ENCODE data around the gene TSPAN19. TPM values are rescaled to one million over a fixed set of nuclear protein-coding genes. Genes with fewer than 3 reads are reported as not detected.

TSPAN19 gene
- total RNA-seq, 1 experiment from 2014 or later = not detected

DNA sequence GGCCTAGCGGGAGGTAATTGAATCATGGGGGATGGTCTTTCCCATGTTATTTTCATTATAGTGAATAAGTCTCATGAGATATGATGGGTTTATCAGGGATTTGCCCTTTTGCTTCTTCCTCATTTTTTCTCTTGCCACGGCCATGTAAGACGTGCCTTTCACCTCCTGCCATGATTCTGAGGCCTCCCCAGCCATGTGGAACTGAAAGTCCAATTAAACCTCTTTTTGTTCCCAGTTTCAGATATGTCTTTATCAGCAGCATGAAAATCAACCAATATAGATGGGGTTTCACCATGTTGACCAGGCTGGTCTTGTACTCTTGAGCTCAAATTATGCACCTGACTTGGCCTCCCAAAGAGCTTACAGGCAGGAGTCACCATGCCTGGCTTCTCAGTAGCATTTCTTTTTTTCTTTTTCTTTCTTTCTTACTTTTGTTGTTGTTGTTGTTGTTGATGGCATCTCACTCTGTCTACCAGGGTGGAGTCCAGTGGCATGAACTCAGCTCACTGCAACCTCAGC, 33.2 kb downstream of the TSPAN19 start:
- Histone ChIP-seq H3K4me1 (replicated peaks; ENCODE audit: insufficient read depth) (no peaks in the 10 kb centered on the region), H3K79me2 (ENCODE audit: low read depth) (no peaks in the 10 kb centered on the region), H3K9me3 (ENCODE audit: insufficient read depth, low read depth) (no peaks in the 10 kb centered on the region), H3F3A (ENCODE audit: insufficient read depth, low read depth) (no peaks in the 10 kb centered on the region), H2AFZ (no peak overlapping the region), H3K36me3 (ENCODE audit: low read depth) (no peaks in the 10 kb centered on the region), H3K27me3 (ENCODE audit: insufficient read depth, low read depth) (no peaks in the 10 kb centered on the region), H3K4me3 (no peak overlapping the region), H3K4me2 (no peak overlapping the region), H4K20me1 (ENCODE audit: insufficient read depth) (no peaks in the 10 kb centered on the region), H3K27ac (no peak overlapping the region), H3K9me2 (ENCODE audit: insufficient read depth) (no peaks in the 10 kb centered on the region; the same call in 1 of the 2 replicates)
- no TSS peak for BruUV-seq (replicated peaks)
- CTCF ChIA-PET = no interaction called here
- POLR2A ChIA-PET (ENCODE audit: unreplicated experiment) = no interaction called here
- DNase-seq = no peak
- no peak for TF ChIP-seq EZH2 (IDR thresholded peaks at IDR 0.05; ENCODE audit: low read depth)
- TF ChIP-seq, protein P1, sequence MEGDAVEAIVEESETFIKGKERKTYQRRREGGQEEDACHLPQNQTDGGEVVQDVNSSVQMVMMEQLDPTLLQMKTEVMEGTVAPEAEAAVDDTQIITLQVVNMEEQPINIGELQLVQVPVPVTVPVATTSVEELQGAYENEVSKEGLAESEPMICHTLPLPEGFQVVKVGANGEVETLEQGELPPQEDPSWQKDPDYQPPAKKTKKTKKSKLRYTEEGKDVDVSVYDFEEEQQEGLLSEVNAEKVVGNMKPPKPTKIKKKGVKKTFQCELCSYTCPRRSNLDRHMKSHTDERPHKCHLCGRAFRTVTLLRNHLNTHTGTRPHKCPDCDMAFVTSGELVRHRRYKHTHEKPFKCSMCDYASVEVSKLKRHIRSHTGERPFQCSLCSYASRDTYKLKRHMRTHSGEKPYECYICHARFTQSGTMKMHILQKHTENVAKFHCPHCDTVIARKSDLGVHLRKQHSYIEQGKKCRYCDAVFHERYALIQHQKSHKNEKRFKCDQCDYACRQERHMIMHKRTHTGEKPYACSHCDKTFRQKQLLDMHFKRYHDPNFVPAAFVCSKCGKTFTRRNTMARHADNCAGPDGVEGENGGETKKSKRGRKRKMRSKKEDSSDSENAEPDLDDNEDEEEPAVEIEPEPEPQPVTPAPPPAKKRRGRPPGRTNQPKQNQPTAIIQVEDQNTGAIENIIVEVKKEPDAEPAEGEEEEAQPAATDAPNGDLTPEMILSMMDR (conservative IDR thresholded peaks at IDR 0.05) = no peak
- intact Hi-C loops (cut with micrococcal nuclease; ENCODE audit: unreplicated experiment) = no loop called here

DNA sequence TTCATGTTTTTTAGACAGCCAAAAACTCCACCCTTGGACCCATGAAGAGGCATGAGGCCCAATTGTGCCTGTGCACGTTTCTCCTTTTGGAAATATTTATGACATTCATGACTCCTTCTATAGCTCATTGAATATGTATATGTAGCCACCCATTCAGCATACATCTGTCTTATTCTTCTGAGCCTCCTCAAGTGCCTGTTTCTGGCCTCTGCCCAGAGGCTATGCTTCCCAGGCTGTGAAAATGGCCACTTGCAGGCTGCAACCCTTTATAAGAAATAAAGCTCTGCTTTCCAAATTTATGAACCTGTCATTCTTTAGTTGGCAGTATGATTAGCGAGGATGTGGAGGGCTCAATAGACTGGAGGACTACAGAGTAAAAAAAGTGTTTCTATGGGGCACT, 35.3 kb downstream of the TSPAN19 start:
- Histone ChIP-seq H3K9me3 (ENCODE audit: insufficient read depth, low read depth) (no peaks in the 10 kb centered on the region), H3K4me2 (no peak overlapping the region), H3K79me2 (ENCODE audit: low read depth) (no peaks in the 10 kb centered on the region), H3F3A (ENCODE audit: insufficient read depth, low read depth) (no peaks in the 10 kb centered on the region), H3K4me1 (replicated peaks; ENCODE audit: insufficient read depth) (peaks cover 2% of the 10 kb centered on the region), H3K36me3 (ENCODE audit: low read depth) (no peaks in the 10 kb centered on the region), H3K27ac (no peak overlapping the region), H2AFZ (no peak overlapping the region), H4K20me1 (ENCODE audit: insufficient read depth) (no peaks in the 10 kb centered on the region), H3K4me3 (no peak overlapping the region), H3K9me2 (ENCODE audit: insufficient read depth) (no peaks in the 10 kb centered on the region; the same call in 1 of the 2 replicates), H3K27me3 (ENCODE audit: insufficient read depth, low read depth) (no peaks in the 10 kb centered on the region)
- TF ChIP-seq EZH2 (IDR thresholded peaks at IDR 0.05; ENCODE audit: low read depth) = no peak
- TF ChIP-seq, protein P1 (conservative IDR thresholded peaks at IDR 0.05) = no peak
- CTCF ChIA-PET = interaction anchor here (0.6 kb wide), 1 partner anchor 221 kb away, joined by 3 read pairs; no protein-coding TSS in a partner anchor
- DNase-seq = no peak
- no TSS peak for BruUV-seq (replicated peaks)
- POLR2A ChIA-PET (ENCODE audit: unreplicated experiment) = no interaction called here
- intact Hi-C loops (cut with micrococcal nuclease; ENCODE audit: unreplicated experiment) = no loop called here

DNA sequence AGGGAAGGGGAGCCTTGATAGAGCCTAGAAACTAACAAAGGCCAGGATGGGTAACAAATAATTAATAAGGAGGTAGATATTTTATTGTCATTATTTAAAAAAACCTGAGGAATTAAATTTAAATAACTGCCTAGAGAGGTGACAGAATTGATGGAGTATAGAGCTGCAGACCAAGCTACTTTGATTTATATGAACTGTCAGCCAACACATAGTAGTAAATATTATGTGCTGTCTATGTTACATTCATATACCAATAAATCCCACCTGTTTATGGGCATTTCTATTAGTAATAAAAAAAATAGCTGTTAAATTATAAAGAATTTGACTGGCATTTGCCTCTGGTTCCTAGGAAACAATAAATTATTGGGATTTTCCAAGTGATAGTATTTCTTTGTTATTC, 37.7 kb downstream of the TSPAN19 start:
- Histone ChIP-seq H3K9me3 (ENCODE audit: insufficient read depth, low read depth) (0 out of 2 replicates have a peak, but pooled peaks cover 3% of the 10 kb centered on the region), H3K27ac (no peak overlapping the region), H3F3A (ENCODE audit: insufficient read depth, low read depth) (no peaks in the 10 kb centered on the region), H3K36me3 (ENCODE audit: low read depth) (no peaks in the 10 kb centered on the region), H3K4me1 (replicated peaks; ENCODE audit: insufficient read depth) (peaks cover 11% of the 10 kb centered on the region), H3K9me2 (ENCODE audit: insufficient read depth) (no peaks in the 10 kb centered on the region; the same call in 1 of the 2 replicates), H3K4me2 (no peak overlapping the region), H3K79me2 (ENCODE audit: low read depth) (no peaks in the 10 kb centered on the region), H3K4me3 (no peak overlapping the region), H2AFZ (no peak overlapping the region), H4K20me1 (ENCODE audit: insufficient read depth) (no peaks in the 10 kb centered on the region), H3K27me3 (ENCODE audit: insufficient read depth, low read depth) (no peaks in the 10 kb centered on the region)
- CTCF ChIA-PET = no interaction called here
- POLR2A ChIA-PET (ENCODE audit: unreplicated experiment) = no interaction called here
- no TSS peak for BruUV-seq (replicated peaks)
- no peak for DNase-seq
- intact Hi-C loops (cut with micrococcal nuclease; ENCODE audit: unreplicated experiment) = no loop called here
- TF ChIP-seq EZH2 (IDR thresholded peaks at IDR 0.05; ENCODE audit: low read depth) = no peak
- TF ChIP-seq, protein P1 (conservative IDR thresholded peaks at IDR 0.05) = no peak

All from PC-9 (cell line).